A549 (cell line): Measurements from ENCODE around the gene ATP13A2.

Experiments used
- CHD2 ChIP-seq: fragments of 150-350 bp; IDR thresholded peaks from 2 replicates; pipeline ENCODE4 v1.6.1; 2014; ENCODE audit warnings: low read length; ENCODE audit not compliant: partially characterized antibody
- HOXA7 ChIP-seq: fragments of 250-450 bp; sonication (Bioruptor Pico); IDR thresholded peaks from 2 replicates; pipeline ENCODE4 v1.5.0; 2020; ENCODE audit warnings: mild to moderate bottlenecking, moderate library complexity
- PHF8 ChIP-seq: fragments of 200-600 bp; sonication (generic); IDR thresholded peaks from 2 replicates; pipeline ENCODE4 v1.6.1; 2016; ENCODE audit warnings: low read depth, mild to moderate bottlenecking, antibody characterized with exemption, moderate library complexity, borderline replicate concordance
- RCOR1 ChIP-seq: fragments of 150-350 bp; IDR thresholded peaks from 2 replicates; pipeline ENCODE4 v1.6.1; 2014; ENCODE audit warnings: antibody characterized with exemption, low read length, low read depth
- TF ChIP-seq, protein P1 (sequence below): fragments of >200 bp; sonication (Bioruptor Twin); formaldehyde crosslinking; IDR thresholded peaks from 3 replicates; pipeline ENCODE4 v1.5.1; 2016

DNA sequence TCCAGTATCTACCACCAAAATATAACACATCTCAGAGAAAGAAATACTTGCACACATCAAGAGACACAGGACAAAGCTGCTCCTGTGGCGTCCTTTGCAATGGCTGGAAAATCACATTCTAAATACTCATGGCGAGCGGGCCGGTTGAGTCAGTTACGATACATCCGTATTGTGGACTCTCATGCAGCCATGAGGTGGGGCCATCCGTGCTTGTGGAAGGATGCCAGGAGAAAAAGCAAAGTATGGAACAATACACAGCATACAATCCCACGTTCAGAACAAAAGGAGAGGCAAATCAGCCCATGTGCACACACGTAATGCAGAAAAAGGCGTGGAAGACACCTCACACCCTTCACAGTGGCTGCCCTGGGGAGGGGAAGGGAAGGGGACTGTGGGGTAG is 13.1 kb downstream of the ATP13A2 start:
- TF ChIP-seq, protein P1, sequence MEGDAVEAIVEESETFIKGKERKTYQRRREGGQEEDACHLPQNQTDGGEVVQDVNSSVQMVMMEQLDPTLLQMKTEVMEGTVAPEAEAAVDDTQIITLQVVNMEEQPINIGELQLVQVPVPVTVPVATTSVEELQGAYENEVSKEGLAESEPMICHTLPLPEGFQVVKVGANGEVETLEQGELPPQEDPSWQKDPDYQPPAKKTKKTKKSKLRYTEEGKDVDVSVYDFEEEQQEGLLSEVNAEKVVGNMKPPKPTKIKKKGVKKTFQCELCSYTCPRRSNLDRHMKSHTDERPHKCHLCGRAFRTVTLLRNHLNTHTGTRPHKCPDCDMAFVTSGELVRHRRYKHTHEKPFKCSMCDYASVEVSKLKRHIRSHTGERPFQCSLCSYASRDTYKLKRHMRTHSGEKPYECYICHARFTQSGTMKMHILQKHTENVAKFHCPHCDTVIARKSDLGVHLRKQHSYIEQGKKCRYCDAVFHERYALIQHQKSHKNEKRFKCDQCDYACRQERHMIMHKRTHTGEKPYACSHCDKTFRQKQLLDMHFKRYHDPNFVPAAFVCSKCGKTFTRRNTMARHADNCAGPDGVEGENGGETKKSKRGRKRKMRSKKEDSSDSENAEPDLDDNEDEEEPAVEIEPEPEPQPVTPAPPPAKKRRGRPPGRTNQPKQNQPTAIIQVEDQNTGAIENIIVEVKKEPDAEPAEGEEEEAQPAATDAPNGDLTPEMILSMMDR = no peak
- TF ChIP-seq HOXA7 (CRISPR knock-in tag) (no peak), PHF8 (no peak), CHD2 (no peak), RCOR1 (no peak)
